ENCODE results near the gene SLITRK3. TPM values are rescaled to one million over a fixed set of nuclear protein-coding genes. Genes with fewer than 3 reads are reported as not detected.
"Not testable (repeated sequence)": the region's sequence is repeated elsewhere in the genome, so short reads cannot be mapped to it uniquely, and the experiment has no call there.

Gene SLITRK3
- total RNA-seq, 1 donor from 2014 or later, result 0.51 TPM

DNA sequence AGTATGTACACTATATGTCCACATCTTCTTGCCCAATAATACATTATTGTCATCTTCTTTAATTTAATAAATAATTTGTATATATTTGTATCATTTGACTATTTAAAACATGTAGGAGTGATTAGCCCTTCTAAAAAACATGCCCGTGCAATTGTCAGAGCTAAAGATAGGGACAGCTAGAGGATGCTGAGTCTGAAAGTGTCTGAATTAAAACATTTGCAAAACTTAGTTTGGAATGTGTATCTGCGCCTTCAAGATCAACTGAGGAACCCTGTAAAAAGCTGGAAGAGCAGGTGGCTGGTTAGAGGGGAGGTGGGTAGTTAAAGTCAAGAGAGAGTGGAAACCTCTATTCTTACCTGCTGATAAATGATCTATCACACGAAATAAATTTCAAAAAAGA is 4.7 kb downstream of the SLITRK3 start:
- DNase-seq, result no peak

DNA sequence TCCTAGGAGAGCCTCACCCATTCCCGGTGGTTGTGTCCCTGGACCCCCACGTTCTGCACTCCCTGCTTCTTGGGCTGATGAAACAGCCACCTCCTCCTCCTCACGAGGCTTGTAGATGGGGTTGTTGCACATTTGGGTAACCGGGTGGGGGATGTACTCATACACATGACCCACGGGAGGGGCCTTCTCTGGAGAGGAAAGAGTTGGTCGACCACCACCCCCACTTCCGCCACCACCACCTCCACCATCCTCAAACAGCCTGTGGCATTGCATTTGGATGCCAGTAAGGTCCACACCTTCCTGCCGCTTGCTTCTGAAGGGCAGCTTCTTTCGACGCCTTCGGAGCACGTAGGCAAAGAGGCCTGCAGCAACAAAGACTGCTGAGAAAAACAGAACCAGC is 7.7 kb downstream of the SLITRK3 start:
- no peak for DNase-seq

DNA sequence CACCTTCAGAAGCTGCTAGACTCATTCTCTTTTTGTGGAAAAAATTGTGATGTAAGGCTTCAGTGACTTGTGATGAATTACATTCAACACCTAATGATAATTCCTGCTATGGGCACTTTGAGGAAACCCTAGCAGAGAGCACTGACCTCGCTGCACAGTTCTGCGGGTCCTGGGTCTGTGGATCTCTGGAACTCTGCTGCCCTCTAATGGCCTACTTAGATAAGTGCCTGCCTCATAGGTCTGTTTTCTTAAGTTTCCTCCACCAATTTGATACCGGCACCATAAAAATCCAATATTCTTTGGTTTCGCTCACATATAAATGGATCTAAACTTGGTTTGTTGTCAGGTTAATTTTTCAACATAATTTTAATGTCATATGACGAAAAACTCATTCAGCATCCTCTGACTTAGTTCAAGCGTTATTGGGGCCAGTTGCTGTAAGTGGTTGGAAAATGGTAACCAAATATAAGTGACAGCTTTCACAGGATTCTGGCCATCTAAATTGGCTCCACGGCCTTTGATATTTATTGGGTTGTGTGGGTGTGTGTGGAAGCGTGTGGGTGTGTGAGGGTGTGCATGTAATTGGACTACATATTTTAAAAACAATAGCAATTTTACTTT is 10.4 kb downstream of the SLITRK3 start:
- peak; percentile 85 for DNase-seq

DNA sequence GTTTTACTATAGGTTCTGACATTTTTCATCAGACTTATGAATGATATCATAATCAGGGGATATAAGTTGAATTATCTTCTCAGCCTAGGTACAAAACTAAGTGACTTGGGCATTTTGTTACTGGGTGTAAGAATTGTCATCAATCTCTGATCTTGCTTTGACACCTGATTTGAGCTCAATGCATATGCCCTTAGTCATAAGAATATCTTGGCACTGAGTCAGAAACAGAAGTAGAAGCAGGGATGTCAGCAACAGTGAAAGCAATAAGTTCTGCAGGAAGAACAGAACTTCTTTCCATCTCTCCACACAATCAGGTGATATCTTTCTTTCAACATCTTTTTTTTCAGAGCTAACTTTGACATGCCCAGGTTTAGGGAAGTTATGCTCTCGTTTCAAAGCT is 14.6 kb downstream of the SLITRK3 start:
- DNase-seq, result no peak

DNA sequence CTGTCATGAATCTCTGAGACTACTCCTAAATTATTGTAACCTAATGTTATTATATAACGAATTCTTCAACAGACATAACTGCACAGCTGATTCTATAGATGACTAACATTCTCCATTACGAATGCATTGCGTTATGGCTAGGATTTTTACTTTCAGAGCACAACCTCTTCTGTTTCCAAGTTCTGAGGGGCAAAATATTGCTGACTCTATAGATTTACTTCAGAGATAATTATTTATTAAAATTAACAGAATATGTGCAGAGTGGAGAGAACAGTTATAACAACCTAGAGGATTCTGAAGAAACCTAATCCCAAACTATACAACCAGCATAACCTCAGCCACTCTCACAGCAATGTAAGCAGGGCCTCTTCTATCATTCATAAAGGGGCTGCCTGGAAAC is 25.9 kb downstream of the SLITRK3 start:
- DNase-seq, result no peak

DNA sequence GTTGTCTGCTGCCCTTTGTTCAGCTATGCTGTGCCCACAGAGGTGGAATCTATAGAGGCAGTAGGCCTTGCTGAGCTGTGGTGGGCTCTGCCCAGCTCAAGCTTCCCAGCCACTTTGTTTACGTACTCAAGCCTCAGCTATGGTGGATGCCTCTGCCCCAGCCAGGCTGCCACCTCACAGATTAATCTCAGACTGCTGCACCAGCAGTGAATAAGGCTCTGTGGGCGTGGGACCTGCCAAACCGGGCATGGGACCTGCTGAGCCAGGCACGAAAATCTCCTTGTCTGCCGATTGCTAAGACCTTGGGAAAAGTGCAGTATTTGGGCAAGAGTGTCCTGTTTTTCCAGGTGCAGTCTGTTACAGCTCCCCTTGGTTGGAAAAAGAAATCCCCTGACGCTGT is 26.8 kb downstream of the SLITRK3 start:
- no peak for DNase-seq

DNA sequence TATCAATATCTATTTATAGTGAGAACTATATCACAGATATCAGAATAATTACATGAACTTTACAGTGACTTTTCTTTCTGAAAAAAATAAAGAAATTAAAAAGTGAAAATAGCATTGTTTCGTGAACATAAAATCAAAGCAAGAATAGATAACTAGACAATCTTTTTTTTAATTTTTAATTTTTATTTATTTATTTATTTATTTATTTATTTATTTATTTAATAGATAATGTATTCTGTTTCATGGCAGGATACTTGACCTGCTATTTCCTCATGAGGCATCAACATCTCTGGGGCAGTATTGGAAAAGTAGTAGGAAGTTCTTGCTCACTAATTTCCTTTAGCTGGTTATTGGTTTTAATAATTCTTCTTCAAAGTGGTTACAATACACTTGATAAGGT is 33.3 kb downstream of the SLITRK3 start:
- DNase-seq, result no peak

DNA sequence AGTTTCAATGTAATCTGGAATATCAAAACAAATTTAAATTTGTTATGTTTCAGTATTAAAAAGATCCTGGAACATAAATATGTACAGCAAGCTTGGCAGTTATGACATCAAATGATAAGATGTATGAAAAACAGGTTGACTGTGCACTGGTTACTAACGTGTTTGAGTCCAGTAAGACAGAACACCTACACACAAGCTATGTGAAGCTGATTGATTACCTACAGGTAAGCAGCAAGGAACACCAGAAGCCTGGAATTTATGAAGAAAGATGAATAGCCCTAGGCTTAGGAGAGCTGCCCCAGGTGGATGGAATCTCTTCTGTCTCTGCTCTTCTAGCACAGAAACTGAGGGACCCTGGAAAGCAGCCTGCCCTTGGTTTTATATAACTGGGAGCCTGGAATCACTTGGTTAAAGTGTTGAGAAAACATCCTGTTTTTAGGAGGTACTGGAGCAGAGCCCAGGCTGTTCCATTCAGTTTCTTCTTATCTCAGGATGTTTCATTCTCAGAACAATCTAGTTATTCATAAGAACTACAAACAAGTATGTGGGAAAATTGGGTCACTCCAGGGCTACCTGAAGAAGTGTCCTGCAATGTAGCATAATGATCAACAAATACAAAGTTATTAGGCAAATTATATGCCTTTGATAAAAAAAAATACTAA is 36.3 kb downstream of the SLITRK3 start:
- no peak for DNase-seq

DNA sequence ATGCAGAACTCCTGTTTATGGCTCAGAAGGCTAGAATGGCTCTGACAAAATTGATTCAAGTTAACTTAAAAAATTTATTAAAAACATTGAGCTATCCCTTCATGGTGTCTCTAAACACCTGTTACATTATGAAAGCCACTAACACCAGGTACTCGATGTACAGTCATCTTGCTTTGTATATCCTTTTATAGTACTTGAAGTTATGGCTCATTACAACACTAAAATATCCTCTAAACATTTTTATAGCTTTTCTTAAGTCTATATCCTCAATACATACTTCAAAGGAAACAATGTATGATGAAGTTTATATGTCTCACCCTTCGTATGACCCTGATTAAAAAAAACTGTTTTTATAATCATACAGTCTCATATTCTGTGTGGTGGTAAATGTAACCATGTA is 38.2 kb downstream of the SLITRK3 start:
- DNase-seq, result no peak

DNA sequence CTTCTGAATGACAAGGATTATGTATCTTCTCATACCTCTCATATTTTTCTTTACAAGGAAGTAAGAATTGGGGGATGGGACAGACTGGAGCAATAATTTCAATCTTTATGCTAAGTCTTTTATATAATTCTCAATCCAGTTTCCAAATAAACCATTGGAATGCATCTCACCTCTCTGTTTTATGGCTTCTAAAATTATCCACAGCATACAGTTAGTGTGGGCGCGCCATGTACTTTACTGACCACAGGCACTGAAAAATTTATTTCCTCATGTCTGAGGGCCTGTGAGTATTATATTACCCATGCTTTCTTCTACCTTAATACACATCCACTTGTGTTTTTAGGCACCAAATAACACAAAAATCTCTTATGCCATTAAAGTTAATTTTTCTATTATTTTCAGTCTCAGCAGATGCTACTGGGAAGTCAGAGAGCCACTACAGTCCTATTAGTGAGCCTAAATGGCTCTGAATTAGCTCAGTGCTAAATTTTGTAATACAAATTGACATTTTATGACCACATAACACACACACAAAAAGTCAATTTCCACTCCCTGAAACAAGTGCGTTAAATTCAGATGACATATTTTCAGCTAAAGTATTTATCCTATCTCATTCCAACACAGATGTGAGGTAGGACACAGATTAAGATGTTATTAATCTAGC is 39.3 kb downstream of the SLITRK3 start:
- DNase-seq, result no peak

DNA sequence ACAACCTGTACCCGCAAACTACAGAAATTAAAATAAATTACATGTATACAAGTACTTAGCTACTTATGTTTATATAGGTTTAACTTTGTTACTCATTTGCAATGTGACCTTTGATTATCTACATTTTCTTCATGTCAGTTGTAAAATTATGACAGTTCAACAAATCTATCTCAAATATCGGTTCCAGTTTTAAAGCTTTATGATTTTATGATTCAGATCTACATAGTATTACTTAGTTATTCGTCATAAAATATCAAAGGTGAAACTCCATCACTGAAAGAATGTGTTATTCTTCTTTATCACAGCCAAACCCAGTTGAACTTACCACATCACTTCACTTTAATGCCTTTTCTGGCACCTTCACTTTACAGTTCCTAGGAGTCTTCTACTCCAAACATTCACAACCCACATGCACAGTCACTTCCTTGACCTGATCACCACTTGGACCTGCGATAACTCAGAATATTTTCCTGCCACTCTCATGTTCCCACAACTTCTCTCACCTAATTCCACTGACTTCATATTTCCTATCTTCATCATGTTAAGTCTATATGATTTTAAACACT is 47.2 kb downstream of the SLITRK3 start:
- DNase-seq, result no peak

DNA sequence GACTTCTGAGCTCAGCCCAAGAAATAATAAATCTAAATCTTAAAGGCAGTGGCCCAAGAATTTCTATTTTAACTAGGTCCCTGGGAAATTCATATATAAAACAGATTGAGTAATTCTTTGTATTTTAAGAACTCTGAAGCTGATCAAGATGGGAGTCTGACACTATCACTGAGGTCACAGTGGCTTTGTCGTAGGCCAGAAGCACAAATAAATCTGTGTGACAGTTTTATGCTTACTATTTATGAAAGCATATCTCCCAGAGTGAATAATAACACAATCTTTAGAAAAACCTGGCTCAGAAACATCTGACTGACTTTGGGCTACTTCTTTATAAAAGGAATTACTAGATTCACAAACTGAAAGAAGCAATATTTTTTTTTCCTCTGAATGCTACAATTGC is 51.9 kb downstream of the SLITRK3 start:
- DNase-seq, result no peak

DNA sequence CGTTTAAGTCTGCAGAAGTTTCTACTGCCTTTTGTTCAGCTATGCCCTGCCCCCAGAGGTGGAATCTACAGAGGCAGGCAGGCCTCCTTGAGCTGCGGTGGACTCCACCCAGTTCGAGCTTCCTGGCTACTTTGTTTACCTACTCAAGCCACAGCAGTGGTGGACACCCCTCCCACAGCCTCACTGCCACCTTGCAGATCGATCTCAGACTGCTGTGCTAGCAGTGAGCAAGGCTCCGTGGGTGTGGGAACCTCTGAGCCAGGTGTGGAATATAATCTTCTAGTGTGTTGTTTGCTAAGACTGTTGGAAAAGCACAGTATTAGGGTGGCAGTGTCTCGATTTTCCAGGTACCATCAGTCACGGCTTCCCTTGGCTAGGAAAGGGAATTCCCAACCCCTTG is 56.3 kb downstream of the SLITRK3 start:
- not testable (repeated sequence) for DNase-seq

Other genes with a start within 250 kb of the SLITRK3 start
- not detected for gene SI, start 117.9 kb downstream of the SLITRK3 start, total RNA-seq

Measured in tongue (tissue), 2 donors.